Renal cortical epithelial cell (primary cell): ENCODE results near the gene TMEM108. TPM values are rescaled to one million over a fixed set of nuclear protein-coding genes. Genes with fewer than 3 reads are reported as not detected.

Experiments used
- DNase-seq: peaks from one replicate; pipeline ENCODE4 v3.0.0-alpha.2; 2011; ENCODE audit warnings: low read depth
- total RNA-seq: library from RNA; depleted of rRNA; stranded (reverse); fragments of >200 nt; gene quantifications from 2 replicates; pipeline ENCODE4 v1.2.3, GENCODE V29; 2014

TMEM108 gene
- total RNA-seq, 1 donor from 2014 or later = 0.25 TPM

- no peak for DNase-seq
Measured at GRCh38 chr3:133162670-133163305, 124.6 kb downstream of the TMEM108 start.

DNA sequence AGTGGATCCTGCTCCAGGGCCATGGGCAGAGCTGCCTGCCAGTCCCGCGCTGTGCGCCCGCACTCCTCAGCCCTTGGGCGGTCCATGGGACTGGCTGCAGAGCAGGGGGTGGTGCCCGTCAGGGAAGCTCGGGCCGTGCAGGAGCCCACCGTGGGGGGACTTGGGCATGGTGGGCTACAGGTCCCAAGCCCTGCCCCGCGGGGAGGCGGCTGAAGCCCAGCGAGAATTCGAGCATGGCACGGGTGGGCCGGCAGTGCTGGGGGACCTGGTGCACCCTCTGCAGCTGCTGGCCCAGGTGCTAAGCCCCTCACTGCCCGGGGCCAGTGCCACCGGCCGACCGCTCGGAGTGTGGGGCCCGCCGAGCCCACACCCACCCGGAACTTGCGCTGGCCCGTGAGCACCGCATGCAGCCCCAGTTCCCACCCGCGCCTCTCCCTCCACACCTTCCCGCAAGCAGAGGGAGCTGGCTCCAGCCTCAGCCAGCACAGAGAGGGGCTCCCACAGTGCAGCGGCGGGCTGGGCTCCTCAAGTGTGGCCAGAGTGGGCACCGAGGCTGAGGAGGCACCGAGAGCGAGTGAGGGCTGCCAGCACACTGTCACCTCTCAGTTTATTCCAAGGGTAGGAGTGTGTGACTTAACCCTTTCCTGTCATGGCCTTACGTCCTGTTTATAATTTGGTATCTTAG is 129.3 kb downstream of the TMEM108 start:
- DNase-seq = no peak

DNA sequence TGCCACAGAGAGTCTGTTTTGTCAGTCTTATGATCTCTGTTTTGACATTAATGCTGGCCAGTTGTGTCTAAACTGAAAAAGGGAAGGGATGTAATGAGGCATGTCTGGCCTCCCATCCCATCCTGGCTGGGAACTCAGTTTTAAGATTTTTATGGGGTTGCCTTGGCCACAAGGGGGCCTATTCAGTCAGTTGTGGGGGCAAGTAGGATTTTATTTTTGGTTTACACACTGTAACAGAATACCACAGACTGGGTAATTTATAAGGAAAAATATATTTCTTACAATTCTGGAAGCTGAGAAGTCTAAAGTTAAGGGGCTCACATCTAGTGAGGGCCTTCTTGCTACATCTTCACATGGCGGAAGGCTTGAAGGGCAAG is 129.8 kb downstream of the TMEM108 start:
- no peak for DNase-seq

- no peak for DNase-seq
Measured at GRCh38 chr3:133169331-133170068, 131.3 kb downstream of the TMEM108 start.

DNA sequence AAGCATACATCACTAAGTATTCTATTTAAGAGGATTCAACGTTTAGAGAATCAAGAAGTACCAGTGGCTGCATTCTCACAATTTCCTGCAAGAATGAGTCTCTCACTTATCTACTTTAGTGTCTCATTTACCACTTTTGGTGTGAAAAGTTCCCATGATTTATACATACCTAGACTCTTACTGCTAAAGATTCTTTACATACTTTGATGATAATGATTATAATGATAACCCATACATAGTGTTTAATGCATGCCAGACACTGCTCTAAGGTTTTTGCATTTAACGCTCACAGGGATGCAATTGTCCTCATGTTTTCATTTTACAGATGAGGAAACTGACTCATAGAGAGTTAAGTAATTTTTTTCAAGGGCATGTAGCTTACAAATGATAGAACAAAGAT is 133.6 kb downstream of the TMEM108 start:
- DNase-seq = no peak

- no peak for DNase-seq
Measured at GRCh38 chr3:133181392-133182150, 143.4 kb downstream of the TMEM108 start.

DNA sequence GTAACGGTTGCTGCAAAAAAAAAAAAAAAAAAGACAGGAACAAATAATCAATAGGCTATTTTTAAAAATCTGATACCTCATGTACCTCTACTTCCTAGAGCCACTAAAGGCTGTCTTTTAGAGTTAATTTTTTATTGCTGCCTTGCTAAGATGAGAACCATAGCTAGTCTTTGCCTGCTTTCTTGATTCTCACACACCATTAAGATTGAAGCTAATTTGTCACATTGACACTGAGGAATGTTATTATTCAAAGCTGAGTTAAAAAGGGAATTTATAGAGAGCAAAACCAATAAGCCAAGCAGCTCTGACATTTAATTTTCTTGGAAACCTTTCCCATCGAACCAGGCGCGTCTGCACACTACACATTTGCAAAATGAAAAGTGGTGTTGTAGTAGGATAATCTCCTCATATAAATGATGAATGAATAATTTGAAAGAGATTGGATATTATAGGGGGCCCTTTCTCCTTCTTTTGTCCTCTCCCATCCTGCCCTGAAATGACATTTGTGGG is 149.7 kb downstream of the TMEM108 start:
- no peak for DNase-seq

DNA sequence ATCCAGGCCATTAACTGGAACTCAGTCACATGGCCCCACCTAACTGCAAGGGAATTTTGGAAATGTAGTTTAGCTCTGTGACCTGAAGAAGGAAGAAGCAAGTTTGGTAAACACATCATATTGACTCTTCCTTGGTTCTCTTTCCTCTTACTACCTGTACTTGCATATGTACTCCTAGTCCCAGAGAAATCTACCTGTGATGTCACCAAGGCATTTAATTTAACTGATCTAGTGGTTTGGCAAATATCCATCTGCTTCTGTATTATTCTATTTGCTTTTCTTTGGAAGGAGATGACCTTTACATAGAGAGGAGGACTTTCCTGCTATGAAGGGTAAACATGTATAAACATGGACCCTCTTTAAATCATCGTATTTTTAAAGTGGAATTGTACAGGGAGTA is 150.8 kb downstream of the TMEM108 start:
- no peak for DNase-seq

GRCh38 chr3:133189893-133190292 is 151.7 kb downstream of the TMEM108 start:
- no peak for DNase-seq

GRCh38 chr3:133191818-133192217 is 153.6 kb downstream of the TMEM108 start:
- no peak for DNase-seq

- no peak for DNase-seq
Measured at GRCh38 chr3:133192363-133192945, 154.3 kb downstream of the TMEM108 start.

GRCh38 chr3:133192967-133193366 is 154.8 kb downstream of the TMEM108 start:
- no peak for DNase-seq

- no peak for DNase-seq
Measured at GRCh38 chr3:133196527-133196926, 158.3 kb downstream of the TMEM108 start.

DNA sequence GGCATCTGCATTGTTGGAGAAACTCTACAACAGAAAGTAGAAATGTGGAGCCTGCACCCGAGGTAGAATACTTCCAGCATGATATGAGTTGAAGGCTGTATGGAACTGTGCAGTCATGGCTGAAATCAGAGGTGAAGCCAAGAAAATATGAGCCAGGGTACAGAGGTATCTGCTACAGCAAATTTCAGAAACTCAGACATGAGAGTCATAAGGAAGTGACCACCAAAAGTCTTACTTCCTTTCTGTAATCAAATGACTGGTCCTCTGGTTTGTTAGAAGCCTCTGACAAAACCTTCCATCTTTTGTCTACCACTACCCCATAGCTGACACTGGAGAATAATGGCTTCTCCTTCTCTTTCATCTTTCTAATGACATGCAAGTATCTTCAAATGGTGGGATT is 159.4 kb downstream of the TMEM108 start:
- no peak for DNase-seq

GRCh38 chr3:133206921-133207320 is 168.7 kb downstream of the TMEM108 start:
- no peak for DNase-seq

DNA sequence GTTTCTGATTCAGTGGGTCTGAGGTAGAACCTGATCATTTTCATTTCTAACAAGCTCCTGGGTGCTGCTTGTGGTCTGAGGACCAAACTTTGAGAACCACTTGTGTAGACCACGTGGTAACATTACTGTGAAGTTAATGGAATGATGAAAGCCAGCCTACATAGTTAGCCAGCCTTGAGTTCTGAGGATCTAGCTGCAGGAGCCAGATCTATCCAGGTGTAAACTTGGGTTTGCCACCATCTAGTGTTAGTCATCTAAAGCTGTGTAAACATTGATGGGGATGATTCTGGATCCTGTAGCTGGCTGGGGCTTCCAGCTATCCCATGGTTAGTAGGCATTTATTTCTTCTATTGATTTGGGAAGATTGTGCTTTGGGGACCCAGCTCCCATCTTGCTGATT is 170.0 kb downstream of the TMEM108 start:
- DNase-seq = peak; percentile 17

- no peak for DNase-seq
Measured at GRCh38 chr3:133209871-133210550, 171.8 kb downstream of the TMEM108 start.

DNA sequence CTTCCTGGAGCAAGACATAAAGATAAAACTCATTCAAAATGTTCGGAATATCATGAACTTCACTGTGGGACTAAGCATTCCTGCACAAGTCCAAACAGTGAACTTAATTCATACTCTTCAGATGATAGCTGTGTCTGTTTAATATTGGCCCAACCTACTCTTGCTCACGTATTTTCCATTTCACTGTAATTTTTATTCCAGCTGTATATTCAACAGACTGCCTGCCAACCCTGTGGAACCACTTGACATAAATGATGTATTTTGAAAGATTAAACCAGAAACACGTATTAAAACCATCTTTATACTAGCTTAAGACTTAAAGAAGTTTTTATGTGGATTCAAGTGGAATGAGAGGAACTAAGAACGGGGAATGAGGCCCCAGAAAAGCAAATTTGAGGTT is 172.5 kb downstream of the TMEM108 start:
- no peak for DNase-seq

GRCh38 chr3:133211449-133211848 is 173.3 kb downstream of the TMEM108 start:
- DNase-seq = peak; percentile 11

DNA sequence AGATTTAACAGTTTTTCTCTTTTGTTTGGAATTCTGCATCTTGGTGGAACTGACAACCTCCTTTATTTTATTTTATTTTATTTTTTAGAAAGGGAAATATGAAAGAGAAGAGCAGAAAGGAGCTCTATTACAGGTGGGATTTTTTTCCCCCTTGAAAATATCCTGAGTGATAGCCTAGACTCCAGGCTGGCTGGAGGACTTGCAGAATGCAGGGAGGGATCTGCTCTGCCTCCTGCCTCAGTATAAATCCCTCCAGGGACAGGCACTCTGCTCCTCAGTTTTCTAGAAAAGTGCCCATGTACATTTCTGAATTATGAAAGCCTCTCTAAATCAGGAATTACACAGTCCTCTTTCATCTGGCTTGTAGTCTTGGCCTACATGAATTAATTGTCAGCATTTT is 173.7 kb downstream of the TMEM108 start:
- no peak for DNase-seq

DNA sequence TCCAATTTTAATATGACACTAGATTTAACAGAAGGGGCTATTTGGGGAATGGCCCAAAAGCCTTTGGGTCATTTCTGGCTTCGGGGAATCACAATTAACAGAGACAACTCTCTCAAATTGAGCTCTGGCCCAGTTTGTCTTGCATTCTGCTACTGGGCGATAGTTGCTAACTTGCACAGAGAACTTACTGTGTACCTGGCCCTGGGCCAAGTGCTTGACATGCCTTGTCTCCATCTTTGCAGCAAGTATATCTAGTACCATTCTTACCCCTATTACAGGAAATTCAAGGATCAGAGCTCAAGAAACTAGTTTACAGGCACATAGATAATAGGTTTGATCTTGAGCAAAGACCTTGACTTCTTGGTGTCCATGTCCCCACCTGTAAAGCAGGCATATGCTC is 175.7 kb downstream of the TMEM108 start:
- DNase-seq = no peak
